Urothelium cell line (cell line): ENCODE measurements around the gene STXBP1.

Source experiments
- DNase-seq: peaks from one replicate; pipeline ENCODE4 v3.0.0; 2011; ENCODE audit warnings: low spot score, mixed read lengths
- FAIRE-seq: peaks from 2 replicates; lab custom pipeline; 2011; peaks lifted over from hg19 to GRCh38; lab: Jason Lieb, UNC

STXBP1 gene

DNA sequence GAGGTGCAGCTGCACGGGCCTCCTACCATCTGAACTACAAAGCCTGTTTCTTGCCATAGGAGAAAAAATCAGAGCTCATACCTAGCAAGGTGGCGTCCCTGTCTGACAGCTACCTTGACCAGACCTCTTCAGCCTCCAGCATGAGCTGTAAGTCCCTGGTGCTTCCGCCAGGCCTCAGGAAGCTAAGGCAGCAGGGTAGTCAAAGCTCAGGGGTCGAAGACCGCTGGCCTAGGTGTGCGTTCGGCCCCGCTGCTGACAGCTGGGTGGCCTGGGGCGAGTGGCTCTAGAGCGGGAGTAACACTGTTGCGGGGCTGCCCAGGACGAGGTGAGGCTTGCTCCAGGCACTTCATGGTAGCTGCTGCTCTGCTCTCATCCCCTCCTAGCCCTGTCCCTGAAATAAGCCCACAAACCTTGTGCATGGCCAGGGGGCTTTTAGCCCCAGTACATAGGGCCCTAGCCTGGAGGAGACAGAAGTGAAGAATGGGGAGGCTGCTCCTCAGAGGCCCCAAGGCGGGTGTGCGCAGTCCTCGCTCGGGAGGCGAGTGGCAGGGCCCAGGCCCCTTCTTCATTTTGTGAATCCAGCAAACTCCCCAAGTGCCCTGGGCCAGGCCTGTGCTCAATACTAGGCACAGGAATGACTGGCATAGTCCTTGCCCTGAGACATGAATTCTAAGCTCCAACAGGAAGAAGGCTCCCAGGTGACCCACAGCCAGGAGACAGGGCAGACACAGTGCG, 117.6 kb downstream of the STXBP1 start:
- DNase-seq: no peak
- FAIRE-seq: no peak

DNA sequence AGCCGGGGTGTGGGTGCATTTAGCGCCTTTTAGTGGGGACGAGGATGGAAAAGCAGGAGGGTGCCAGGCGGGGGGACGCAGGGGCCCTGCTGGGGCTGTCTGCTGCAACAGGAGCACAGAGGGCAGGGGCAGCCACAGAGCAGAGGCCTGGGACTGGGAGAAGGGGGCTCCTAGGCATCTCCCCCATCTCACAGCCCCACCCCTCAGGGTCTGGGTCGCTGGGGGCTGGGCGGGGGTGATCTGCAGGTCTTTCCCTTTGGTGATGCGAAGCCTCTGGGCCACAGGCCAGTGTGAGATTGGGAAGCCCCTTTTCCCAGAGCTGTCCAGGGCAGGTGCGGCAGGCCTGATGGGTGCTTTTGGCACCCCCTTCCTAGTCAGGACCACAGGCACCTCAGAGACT, 118.2 kb downstream of the STXBP1 start:
- FAIRE-seq: no peak
- DNase-seq: no peak

DNA sequence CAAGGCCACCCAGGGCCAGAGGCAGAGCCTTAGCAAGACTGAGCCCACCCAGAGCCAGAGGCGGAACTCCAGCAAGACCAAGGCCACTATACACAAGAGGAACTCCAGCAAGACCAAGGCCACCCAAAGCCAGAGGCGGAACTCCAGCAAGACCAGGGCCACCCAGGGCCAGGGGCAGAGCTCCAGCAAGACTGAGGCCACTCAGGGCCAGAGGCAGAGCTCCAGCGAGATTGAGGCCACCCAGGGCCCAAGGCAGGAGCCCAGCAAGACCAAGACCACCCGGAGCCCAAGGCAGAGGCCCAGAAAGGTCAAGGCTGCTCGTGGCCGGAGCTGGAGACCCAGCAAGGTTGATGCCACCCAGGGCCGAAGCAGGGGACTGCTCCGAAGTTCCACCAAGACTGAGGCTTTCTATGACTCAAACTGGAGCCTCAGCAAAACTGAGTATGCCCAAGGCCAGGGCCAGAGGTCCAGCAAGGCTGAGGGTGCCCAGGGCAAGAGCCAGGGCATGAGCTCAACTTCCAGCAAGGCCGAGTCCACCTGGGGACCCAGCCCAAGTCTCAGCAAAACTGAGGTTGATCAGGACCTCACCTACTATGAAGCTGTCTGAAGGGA, 118.8 kb downstream of the STXBP1 start:
- FAIRE-seq: no peak

DNA sequence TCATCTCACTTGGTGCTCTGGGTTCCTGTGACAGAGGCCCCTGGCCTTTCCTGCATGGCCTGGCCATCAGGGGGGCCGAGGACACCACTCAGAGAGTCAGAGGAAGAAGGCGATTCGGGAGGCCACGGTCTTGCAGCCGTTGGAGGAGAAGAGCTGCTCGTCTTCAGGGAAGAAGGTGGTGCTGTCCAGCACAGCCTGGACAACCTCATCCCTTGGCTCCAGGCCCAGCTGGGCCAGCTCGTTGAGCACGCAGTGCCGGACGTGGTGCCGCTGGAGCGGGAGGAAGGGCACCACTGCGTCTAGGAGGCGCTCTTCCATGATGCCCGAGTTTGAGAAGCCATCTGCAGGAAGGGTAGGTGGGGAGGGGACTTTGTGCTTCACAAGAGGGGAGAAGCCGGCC, 119.9 kb downstream of the STXBP1 start:
- FAIRE-seq: no peak

More for the DNA sequence above, 118.8 kb downstream of the STXBP1 start:
- no peak for DNase-seq

DNA sequence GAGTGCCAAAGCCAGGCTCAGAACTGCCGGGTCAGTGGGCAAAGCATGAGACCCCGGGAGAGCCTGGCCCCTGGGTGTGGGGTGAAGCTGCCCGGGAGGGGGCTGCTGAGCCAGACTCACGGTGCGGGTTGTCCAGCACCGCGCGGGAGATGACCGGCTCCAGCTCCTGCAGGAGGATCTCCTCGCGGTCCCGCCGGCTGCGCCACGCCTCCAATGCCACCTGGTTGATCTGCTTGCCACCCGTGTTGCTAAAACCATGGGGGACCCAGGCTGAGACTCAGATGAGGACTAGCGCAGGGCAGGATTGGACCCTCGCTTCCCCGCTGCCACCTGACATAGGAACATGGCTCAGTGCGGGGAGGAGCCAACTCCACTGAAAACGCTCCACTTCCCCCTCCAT, 120.4 kb downstream of the STXBP1 start:
- FAIRE-seq: no peak
- no peak for DNase-seq

More for the DNA sequence above, 119.9 kb downstream of the STXBP1 start:
- DNase-seq: no peak

DNA sequence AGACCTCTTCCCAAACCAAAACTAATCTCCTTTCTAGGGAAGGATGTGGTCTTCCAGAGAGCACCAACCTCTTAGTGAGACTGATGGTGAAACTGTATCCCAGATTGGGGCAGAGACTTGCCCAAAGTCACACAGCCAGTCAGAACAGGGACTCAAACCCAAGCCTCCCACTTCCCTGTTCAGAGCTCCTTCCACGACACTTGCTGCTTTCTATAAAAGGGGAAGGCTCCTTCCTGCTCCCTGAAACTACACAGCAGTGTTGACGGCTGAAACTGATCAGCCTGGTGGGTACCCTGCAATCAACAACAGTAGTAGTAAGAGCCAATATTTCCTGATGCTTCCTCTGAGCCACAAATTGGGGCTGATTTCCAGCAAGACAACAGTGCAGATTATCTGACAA, 121.5 kb downstream of the STXBP1 start:
- DNase-seq (no peak), FAIRE-seq (no peak)

DNA sequence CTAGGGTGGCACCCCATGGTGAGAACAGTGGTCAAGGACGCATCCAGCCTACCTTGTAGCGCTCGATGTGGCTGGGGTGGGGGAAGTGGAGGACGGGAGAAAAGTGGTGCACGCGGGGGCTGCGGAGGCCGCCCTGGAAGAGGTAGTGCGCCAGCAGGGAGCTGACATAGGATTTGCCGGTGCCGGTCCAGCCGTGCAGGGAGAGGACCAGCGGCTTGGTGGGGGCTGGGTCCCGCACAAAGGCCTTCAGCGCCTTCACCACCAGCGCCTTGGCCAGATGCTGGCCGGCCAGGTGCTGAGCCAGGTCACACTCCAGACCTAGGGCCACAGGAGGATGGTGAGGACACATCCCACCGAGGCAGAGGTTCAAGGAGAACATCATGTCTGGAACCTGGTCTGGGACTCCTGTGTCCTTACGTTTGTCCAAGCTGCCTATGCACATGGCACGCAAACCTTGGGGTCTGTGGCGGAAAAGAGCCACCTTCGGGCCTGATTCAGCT, 122.2 kb downstream of the STXBP1 start:
- DNase-seq (no peak), FAIRE-seq (no peak)

DNA sequence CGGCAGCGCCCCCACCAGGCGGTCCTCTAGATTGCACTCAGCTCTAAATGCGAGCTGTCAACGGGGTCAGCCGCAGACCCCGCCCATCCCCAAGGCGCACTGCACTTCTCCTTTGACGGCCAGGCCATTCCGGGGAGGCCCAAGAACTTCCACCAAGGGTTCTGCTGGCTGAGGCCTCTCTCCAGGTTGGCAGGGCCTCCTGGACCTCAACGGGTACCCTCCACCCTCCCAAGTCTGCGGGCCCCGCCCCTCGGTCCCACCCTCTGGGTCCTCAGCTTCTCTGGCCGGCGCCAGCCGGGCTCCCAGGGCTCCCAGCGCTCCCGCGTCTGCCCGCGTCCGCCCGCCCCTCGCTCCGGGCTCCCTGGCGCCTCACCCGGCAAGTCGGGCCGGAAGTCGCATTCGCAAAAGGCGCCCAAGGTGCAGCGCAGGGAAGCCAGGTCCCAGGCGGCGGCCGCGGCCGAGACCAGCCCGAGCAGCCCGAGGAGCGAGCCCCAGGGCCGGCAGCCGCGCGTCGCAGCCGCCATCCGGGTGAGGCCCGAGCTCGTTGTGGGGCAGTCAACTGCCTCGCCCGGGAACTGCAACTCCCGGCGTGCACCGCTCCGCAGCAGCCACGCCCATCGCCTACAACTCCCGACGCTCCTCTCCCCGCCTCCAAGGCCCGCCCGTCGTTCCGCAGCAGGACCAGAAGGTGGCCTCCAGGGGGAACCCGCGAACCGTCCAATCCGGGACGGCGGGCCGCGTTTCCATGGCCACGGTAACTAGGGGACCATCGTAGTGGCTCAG, 122.9 kb downstream of the STXBP1 start, which contains the start of gene TOR2A:
TSS of gene TOR2A (minus strand) at position 548 of the 783 bp plus-strand sequence. CDS start at position 524, 24 bp downstream.
- peak; percentile 93 for FAIRE-seq

DNA sequence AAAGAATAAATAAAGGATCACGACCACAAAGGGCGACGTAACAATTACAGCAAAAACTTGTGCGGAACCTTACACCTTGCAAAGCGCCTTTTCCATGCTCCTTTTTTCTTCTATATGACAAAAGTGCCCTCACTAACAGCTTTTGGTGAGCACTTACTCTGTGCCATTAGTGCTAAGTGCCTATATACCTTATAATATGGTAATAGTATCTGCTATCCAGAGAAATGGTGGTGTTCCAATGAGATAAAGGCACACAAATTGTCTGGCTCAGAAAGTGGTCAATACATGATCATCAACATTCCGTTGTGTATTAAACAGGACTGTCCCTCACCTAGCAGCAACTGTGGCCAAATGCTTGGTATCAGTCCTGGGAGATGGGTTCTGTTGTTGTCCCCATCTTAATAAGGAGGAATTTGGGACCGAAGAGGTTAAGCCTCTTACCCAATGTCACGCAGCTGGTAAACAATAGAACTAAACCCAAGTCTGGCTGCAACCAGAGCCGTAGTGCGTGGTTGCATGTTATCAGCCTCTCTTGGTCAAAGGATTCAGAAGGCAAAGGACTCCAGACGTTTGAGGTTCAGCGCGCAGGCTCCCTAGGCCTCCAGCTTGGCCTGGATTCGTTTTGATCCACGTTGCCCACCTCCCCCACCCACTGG, 123.6 kb downstream of the STXBP1 start:
- FAIRE-seq: no peak
- DNase-seq: no peak

More for the DNA sequence above, 122.9 kb downstream of the STXBP1 start, which contains the start of gene TOR2A:
- peak; percentile 98 for DNase-seq

DNA sequence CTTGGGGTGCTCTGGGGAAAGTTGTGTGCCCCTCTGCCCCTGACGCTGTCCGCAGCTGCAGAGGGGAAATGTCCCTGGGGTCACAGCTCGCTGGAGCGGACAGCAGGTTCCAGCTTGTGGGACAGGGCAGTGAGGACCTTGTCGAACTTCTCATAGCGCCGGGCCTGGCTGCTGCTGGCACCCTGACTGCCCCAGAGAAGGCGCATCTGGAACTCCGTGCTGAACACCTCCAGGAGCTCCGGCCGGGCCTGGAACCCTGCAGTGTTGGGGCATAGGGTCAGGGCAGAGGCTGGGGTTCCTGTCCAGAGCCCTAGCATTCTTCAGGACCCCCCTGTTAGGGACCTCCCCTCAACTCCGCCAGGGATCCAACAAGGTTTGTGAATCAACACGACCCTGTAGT, 126.6 kb downstream of the STXBP1 start:
- FAIRE-seq: no peak
- no peak for DNase-seq

DNA sequence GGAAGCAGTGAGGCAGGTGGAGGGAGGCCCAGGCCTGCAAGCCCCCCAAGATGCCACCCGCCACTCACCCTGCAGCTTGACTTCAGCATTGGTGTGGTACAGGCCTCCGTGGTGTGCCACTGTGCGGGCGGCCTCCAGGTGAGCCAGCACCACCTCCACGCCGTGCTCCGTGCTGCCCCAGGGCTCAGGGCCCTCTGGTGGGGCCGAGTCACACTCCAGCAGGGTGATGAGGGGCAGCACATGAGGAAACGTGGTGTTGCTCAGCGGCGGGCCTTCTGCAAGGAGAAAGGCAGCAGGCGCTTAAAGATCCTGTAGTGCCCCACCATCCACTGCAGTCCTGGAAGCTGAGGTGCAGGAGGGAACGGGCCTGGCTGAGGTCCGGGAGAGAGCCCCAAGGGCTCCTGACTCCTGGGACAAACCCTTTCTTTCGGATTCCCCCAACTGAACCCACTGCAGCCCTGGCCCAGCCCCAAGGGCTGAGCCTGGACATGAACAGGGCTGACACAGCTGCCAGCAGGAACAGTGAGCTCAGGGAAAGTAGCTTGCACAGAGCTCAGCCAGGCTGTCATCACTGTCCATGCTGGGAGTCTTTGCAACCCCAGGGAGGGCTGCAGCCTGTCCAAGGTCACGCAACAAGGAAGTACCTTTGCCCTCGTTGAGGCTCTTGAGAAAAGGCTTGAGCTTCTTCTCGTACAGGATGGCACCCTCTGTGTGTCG, 127.7 kb downstream of the STXBP1 start:
- DNase-seq: no peak
- FAIRE-seq: no peak

DNA sequence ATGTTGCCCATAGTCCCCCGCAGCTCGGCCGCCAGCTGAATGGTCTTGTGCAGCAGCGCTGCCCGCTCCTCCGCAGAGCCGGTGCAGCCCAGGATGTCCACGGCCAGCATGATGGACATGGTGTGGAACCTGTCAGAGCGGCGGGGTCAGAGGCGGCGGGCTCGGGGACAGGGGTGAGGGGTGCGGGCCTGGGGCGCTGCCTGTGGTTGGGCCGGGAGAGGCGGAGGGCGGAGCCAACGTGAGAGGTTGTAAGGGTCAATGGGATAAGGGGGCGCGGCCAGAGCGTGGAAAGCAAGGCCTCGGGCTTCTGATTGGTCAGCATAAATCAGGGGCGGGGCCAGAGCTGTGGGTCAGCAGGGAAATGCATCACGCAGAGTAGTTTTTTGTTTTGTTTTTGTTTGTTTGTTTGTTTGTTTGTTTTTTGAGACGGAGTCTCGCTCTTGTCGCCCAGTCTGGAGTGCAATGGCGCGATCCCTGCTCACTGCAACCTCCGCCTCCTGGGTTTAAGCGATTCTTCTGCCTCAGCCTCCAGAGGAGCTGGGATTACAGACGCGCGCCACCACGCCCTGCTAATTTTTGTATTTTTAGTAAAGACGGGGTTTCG, 129.9 kb downstream of the STXBP1 start:
- no peak for FAIRE-seq
- DNase-seq: no peak
